ENCODE measurements around the gene FARS2.

Gene FARS2

GRCh38 chr6:5762561-5762968 is 501.3 kb downstream of the FARS2 start:
- no peak for TF ChIP-seq POLR2A (IDR thresholded peaks at IDR 0.05; ENCODE audit: extremely low read depth, insufficient read length)
- no peak for TF ChIP-seq MAX (IDR thresholded peaks at IDR 0.05; ENCODE audit: low read depth, low read length)
- TF ChIP-seq CTCF (IDR thresholded peaks at IDR 0.05; ENCODE audit: low read depth, low read length), result no peak
- no peak for TF ChIP-seq MYC (IDR thresholded peaks at IDR 0.05; ENCODE audit: low read depth, low read length)
- no peak for DNase-seq (ENCODE audit: low read depth)
- H3K4me3 ChIP-seq (ENCODE audit: low read depth, low read length), result no peak overlapping the region

- no peak for TF ChIP-seq MAX (IDR thresholded peaks at IDR 0.05; ENCODE audit: low read depth, low read length)
- no peak for TF ChIP-seq POLR2A (IDR thresholded peaks at IDR 0.05; ENCODE audit: extremely low read depth, insufficient read length)
- TF ChIP-seq CTCF (IDR thresholded peaks at IDR 0.05; ENCODE audit: low read depth, low read length), result no peak
- TF ChIP-seq MYC (IDR thresholded peaks at IDR 0.05; ENCODE audit: low read depth, low read length), result no peak
- no peak for DNase-seq (ENCODE audit: low read depth)
- no peak overlapping the region for H3K4me3 ChIP-seq (ENCODE audit: low read depth, low read length)
These were observed 502.1 kb downstream of the FARS2 start for GRCh38 chr6:5763407-5763806.

- TF ChIP-seq MYC (IDR thresholded peaks at IDR 0.05; ENCODE audit: low read depth, low read length) (no peak), MAX (IDR thresholded peaks at IDR 0.05; ENCODE audit: low read depth, low read length) (no peak), POLR2A (IDR thresholded peaks at IDR 0.05; ENCODE audit: extremely low read depth, insufficient read length) (no peak), CTCF (IDR thresholded peaks at IDR 0.05; ENCODE audit: low read depth, low read length) (no peak)
- DNase-seq (ENCODE audit: low read depth), result peak; percentile 20
- no peak overlapping the region for H3K4me3 ChIP-seq (ENCODE audit: low read depth, low read length)
These were observed 502.6 kb downstream of the FARS2 start for GRCh38 chr6:5763871-5764270.

- no peak overlapping the region for H3K4me3 ChIP-seq (ENCODE audit: low read depth, low read length)
- DNase-seq (ENCODE audit: low read depth), result no peak
- TF ChIP-seq CTCF (IDR thresholded peaks at IDR 0.05; ENCODE audit: low read depth, low read length) (no peak), MYC (IDR thresholded peaks at IDR 0.05; ENCODE audit: low read depth, low read length) (no peak), MAX (IDR thresholded peaks at IDR 0.05; ENCODE audit: low read depth, low read length) (no peak), POLR2A (IDR thresholded peaks at IDR 0.05; ENCODE audit: extremely low read depth, insufficient read length) (no peak)
These were observed 503.2 kb downstream of the FARS2 start for GRCh38 chr6:5764401-5764955.

GRCh38 chr6:5765141-5765760 is 503.9 kb downstream of the FARS2 start:
- no peak overlapping the region for H3K4me3 ChIP-seq (ENCODE audit: low read depth, low read length)
- no peak for DNase-seq (ENCODE audit: low read depth)
- TF ChIP-seq MYC (IDR thresholded peaks at IDR 0.05; ENCODE audit: low read depth, low read length) (no peak), CTCF (IDR thresholded peaks at IDR 0.05; ENCODE audit: low read depth, low read length) (no peak), MAX (IDR thresholded peaks at IDR 0.05; ENCODE audit: low read depth, low read length) (no peak), POLR2A (IDR thresholded peaks at IDR 0.05; ENCODE audit: extremely low read depth, insufficient read length) (no peak)

All from NB4 (cell line).